ENCODE results near the gene CACHD1.
"Not testable (repeated sequence)": the region's sequence is repeated elsewhere in the genome, so short reads cannot be mapped to it uniquely, and the experiment has no call there.

Gene CACHD1

DNA sequence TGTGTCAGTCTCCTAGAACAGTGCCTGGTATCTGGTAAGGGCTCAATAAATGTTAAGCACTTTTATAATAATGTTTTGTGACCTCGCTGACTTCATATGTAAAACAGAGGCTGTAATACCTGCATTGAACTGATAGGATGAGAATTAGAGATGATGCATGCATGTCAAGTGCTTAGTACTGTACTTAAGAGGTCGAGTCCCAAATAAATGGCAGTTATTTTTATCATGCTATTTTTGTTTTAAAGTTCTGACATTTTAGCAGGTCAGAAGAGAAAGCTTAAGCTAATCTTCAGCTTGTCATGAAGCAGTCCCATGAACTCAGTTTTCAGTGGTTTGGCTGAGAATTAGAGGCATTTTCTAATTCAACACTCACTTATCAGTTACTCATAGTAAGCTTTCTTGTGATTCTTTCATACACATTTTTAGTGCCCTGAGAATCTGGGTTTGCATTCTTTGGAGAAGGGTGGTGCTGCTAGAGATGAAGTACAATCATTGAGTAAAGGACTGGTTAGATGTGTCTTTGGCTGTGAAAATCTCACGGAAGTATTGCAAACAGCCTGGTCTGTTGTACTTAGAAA is 199.3 kb downstream of the CACHD1 start:
- no peak for DNase-seq

- DNase-seq, result no peak
These were observed 205.9 kb downstream of the CACHD1 start for GRCh38 chr1:64675718-64676345.

- DNase-seq, result no peak
These were observed 206.5 kb downstream of the CACHD1 start for GRCh38 chr1:64676386-64676785.

GRCh38 chr1:64677532-64677931 is 207.6 kb downstream of the CACHD1 start:
- DNase-seq, result no peak

DNA sequence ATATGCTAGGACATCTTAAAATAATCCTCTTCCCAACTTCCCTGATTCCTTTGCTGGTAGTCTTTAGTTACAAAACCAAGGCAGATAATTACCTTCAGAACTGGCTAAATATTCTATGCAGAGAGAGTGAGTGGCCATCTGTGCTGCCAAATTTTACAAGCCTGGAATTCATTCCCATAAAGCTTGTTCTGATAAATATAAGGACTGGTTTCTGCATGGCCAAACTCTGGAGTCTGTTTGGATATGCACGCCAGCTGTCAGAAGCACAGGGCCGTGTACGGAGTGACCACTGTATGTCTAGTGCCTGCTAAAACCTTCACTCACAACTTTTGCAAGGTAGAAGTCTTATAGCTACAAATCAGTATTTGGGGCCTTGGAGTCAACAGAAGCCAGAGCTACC is 208.4 kb downstream of the CACHD1 start:
- DNase-seq, result no peak

- DNase-seq, result no peak
These were observed 209.2 kb downstream of the CACHD1 start for GRCh38 chr1:64679177-64679576.

GRCh38 chr1:64680599-64680998 is 210.7 kb downstream of the CACHD1 start:
- no peak for DNase-seq

DNA sequence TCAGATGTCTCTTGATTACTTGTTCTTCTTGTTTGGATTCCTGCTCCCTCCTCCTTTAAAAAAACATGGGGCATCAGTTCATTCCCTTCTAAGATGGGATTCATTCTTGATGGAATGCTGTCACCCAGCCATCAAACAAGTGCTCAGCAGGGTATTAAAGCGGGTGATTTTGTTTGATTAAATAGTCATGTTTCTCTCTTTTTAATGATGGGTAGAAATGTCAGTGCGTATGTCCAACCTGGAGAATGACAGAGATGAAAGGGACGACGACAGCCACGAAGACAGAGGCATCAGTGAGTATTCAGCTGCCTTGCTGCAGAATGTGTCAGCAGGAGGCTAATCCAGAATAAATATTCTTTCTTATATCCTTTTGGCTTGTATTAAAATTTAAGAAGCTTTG is 211.1 kb downstream of the CACHD1 start:
- DNase-seq, result no peak

DNA sequence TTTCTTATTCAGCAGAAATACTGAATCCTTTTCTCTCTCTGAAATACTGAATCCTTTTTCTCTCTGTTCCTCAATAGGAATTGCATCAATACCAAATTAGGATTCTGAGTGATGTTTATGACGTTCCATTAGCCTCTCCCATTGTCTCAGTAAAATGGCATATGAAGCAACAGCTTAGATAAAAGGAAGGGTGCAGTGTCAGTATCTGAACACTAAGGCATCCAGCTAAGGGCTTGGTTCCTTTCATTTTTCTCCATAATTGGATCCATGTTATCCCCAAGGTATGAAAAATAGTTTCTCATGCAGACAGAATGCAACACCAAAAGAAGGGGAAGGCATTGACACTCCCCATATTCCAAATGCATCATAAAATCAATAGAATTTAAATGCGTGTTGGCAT is 213.5 kb downstream of the CACHD1 start:
- no peak for DNase-seq

DNA sequence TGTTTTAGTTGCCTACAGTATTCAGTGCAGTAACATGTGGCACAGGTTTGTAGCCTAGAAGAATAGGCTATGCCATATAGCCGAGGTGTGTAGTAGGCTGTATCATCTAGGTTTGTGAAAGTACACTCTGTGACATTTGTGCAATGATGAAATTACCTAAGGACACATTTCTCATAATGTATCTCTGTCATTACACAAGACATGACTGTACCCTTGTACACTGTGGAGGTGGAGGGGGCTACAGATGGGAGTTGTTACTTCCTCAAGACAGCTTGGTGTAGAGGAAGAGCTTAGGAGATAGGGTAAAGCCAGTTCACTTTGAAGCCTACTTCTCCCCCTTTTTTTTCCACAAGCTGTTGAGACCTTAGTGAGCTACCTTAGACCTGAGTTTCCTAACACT is 215.3 kb downstream of the CACHD1 start:
- no peak for DNase-seq

- no peak for DNase-seq
These were observed 215.9 kb downstream of the CACHD1 start for GRCh38 chr1:64685765-64686341.

GRCh38 chr1:64686828-64687724 is 217.1 kb downstream of the CACHD1 start:
- no peak for DNase-seq

DNA sequence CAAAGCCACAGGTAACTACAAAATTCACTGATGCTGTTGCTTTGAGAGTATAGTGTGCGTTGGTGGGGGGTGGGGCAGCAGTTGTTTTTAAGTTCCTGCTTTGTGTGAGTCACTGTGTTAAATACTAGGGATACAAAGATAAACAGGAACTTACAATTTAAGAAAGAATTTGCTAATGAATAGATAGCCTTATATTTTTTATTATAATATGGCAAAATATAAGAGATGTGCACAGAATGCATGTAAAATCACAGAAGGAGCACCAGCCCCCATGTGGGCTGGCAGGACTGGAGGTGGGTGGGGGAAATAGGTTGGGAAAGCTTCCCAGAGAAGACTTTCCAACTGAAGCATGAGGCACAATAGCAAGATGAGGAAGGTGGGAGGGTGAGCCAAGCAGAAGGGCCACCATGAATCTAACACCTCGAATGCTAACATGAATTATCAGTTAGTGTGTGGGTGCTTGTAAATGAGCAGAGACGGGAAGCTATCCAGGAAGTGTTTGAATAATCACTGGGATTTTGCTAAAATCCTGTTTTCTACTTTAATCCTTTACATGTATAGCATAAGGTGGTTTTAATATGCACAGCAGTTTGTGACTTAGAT is 217.9 kb downstream of the CACHD1 start:
- DNase-seq, result no peak

DNA sequence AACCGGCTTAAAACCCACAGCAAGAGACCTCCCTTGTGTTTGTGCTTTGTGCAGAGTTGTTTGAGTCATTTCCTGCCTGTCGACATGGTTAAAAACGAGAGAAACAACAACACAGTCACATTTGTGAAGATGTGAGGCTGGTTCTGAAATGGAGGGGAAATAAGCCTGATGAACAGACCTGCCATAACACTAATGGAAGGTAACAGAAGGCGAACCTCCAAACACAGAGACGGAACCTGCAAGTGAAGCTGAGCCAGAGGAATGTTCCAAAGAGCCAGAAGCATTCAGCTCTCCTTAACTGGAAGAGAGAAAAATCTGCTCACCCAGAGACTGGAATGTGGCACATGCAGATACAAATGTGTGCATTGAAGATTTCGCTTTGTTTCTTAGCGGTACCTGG is 221.7 kb downstream of the CACHD1 start:
- DNase-seq, result no peak

DNA sequence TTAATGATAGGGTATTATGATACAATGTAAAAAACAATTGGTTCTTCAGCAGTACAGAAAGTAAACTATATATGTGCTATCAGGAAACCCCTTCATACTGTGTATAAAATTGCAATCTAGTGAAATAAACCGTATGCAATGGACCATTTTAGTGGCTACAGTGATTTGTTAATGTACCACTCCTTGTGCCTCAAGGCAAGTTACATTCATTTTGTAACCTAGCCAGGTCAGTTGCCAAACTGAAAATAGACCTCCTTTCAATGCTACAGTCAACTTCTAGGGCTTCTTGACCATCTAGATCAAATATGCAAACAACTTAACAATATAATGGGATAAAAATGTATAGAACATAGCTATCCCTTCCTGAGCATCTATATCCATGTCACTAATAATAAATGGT is 223.0 kb downstream of the CACHD1 start:
- DNase-seq, result no peak

- DNase-seq, result no peak
These were observed 223.5 kb downstream of the CACHD1 start for GRCh38 chr1:64693406-64693805.

DNA sequence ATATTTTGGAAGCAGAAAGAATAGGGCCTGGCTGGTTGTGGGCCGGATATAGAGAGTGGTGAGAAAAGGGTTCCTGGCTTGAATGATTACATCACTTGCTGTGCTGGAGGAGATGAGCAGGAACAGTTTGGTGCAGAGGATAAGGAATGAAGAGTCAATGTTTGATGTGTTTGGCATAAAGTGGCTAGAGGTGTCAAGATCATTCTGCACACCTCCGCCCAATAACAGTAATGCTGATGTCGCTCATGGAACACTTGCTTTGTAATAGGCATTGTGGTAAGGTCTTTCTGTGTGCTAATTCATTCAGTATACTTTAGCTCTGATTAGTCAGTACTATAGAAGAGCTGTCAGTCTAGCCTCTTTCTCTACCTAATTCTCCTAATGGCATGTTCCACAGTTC is 226.9 kb downstream of the CACHD1 start:
- no peak for DNase-seq

GRCh38 chr1:64699327-64699726 is 229.4 kb downstream of the CACHD1 start:
- no peak for DNase-seq

DNA sequence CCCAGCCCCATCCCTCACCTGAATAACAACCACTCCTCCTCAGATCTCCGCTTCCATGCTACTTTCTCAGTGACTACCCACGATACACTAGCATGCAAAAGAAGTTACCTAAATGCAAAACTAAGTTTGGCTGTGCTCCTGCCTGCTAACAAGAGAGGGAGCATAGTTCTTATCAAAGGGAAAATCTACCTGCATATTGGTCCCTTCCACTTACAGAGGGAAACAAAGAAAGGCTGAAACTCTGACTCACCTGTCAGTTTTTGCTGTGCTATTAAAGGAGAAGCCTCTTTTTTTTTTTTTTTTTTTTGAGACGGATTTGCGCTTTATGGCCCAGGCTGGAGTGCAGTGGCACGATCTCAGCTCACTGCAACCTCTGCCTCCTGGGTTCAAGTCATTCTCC is 231.1 kb downstream of the CACHD1 start:
- DNase-seq, result no peak

DNA sequence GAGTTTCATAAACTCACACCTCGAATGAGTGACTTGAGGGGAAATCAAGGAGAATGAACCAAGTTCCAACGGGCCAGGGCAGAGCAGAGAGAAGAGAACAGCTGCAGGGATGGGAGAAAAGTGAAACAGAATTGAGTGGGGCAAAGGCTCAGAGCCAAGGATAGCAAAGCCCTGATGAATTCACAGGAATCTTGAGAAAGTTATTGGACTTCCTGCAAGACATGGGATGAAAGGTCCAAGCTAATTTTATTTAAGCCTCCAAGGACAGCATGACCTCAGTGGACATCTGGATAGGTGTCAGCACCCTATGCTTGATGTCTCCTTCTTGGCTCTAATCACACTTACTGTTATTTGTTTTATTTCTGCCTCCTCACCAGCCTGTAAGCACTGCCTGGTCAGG is 232.0 kb downstream of the CACHD1 start:
- no peak for DNase-seq

DNA sequence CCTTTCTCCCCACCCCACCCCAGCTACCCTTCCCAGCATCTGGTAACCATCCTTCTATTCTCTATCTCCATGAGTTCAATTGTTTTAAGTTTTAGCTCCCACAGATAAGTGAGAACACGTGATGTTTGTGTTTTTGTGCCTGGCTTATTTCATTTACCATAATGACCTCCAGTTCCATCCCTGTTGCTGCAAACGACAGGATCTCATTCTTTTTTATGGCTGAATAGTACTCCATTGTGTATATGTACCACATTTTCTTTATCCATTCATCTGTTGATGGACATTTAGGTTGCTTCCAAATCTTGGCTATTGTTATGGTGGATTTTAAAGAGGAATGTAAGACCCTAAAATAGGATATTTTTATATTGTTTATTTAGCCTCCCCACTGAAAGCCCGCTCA is 232.7 kb downstream of the CACHD1 start:
- DNase-seq, result not testable (repeated sequence)

DNA sequence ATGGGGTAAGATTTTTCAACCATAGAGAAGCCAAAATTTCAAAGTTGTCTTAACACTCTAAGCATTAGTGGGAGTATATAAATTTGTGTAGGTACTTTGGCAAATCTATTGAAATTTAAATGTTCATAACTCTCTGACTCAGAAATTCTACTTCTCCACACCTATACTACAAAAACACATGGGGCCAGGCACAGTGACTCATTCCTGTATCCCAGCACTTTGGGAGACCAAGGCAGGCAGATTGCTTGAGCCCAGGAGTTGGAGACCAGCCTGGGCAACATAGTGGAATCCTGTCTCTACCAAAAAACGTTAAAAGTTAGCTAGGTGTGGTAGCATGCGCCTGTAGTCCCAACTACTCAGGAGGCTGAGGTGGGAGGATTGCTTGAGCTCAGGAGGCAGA is 233.7 kb downstream of the CACHD1 start:
- DNase-seq, result no peak

DNA sequence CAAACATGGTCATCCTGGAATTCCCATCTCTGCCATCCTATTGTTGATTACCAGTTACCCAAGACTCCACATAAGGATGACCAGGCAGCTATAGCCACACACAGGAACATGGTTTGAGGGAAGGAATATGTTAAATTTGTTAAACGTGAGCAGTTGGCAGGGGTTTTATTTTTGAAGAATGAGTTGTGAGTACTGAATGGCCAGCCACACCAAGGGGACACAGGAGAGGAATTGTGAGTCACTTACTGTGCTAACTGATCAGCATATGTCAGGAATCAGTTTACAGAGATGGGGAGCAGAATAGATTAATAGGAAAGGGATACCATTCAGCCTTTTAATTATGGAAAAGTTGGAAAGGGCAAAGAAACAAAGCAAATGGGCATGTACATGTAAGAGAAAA is 235.7 kb downstream of the CACHD1 start:
- no peak for DNase-seq
